Suppressor macrophage (primary cell): ENCODE measurements around the gene AEBP1.
A peak's percentile ranks its signal among the peaks of the same experiment; 100 is the strongest.

ENCODE experiments used
- DNase-seq, 4 experiments: peaks; one replicate each; pipeline ENCODE4 v3.0.0-alpha.2; 2020 to 2022
- total RNA-seq, 17 experiments: gene quantifications; one replicate each; lab custom pipeline; 2026; ENCODE audit warnings: mixed read lengths in 6 of 17, inconsistent platforms in 3 of 17; lab: John Stamatoyannopoulos, UW

The AEBP1 gene
- 0 to 1.5 (median 0) reads per million in 17 experiments for total RNA-seq

DNA sequence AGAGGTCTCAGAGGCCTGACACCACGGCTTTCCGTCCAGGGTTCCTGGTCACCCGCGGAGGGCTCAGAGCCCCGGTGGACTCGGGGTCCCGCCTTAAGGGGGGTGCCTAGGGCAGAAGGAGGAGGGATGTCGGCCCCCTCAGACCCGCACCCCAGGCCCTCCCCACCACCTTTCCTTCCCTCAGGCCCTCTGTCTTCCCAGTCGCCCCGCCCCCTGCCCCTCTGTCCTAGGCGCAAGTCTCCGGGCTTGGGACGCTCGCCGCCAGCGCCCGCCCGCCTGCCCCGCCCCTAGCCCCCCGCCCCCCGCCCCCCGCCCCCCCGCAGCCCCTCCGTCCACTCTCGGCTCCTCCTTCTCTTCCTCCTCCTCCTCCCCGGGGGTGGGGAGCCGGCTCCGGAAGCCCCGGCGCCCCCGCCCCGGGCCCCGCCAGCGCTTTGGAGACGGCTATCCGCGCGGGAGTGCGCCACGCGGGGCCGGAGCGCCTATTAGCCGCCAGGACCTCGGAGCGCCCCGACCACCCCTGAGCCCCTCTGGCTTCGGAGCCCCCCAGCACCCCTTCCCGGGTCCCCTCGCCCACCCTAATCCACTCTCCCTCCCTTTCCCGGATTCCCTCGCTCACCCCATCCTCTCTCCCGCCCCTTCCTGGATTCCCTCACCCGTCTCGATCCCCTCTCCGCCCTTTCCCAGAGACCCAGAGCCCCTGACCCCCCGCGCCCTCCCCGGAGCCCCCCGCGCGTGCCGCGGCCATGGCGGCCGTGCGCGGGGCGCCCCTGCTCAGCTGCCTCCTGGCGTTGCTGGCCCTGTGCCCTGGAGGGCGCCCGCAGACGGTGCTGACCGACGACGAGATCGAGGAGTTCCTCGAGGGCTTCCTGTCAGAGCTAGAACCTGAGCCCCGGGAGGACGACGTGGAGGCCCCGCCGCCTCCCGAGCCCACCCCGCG, at the start of gene AEBP1:
TSS of gene AEBP1 (plus strand) at position 423 of the 937 bp plus-strand sequence. CDS start at position 744, 321 bp downstream.
- peak in 3 of 4 experiments; percentile 17 to 44 (median 32) for DNase-seq

DNA sequence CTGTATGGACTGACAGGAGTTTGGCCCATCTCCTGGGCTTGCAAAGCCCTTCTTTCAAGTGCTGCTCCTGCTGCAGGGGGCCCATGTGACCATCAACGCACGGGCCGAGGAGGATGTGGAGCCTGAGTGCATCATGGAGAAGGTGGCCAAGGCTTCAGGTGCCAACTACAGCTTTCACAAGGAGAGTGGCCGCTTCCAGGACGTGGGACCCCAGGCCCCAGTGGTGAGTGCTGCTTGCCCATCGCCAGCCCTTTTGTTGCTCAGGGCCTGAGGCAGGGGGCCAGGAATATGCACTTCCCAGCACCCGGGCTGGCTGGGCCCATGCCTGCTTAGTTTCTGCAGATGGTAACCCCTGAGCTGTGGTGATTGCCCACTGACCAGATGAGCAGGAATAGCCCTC, 47.5 kb upstream of the AEBP1 start:
- DNase-seq = peak in 1 of 4 experiments; percentile 1

DNA sequence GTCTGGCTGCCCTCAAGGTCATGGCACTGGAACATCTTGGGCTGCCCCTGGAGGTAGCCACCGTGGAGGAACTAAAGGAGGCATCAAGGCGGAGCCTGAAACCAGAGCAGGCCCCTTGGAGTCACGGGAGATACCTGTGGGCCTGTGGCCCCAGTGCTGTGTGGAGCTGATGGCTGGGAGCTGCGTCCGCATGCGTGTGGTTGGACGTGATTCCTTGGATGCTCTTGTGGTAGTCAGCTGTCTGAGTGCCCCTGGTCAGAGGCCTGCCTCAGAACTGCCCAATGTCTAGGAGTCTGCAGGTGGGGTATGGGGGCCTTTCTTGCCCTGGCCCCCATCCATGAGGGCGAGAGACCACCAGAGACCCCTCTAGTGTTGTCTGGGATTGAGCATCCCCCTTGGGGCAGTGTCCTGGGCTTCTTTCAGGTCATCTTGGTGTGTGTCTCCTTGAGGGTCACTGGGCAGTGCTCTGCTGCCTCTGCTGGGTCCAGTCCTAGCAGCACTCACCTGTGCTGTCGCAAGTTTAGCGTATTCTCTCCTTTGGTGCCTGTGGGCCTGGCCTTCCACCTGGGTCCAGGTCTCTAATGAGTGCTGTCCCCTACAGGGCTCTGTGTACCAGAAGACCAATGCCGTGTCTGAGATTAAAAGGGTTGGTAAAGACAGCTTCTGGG, 46.8 kb upstream of the AEBP1 start:
- DNase-seq = peak in 1 of 4 experiments; percentile 1

DNA sequence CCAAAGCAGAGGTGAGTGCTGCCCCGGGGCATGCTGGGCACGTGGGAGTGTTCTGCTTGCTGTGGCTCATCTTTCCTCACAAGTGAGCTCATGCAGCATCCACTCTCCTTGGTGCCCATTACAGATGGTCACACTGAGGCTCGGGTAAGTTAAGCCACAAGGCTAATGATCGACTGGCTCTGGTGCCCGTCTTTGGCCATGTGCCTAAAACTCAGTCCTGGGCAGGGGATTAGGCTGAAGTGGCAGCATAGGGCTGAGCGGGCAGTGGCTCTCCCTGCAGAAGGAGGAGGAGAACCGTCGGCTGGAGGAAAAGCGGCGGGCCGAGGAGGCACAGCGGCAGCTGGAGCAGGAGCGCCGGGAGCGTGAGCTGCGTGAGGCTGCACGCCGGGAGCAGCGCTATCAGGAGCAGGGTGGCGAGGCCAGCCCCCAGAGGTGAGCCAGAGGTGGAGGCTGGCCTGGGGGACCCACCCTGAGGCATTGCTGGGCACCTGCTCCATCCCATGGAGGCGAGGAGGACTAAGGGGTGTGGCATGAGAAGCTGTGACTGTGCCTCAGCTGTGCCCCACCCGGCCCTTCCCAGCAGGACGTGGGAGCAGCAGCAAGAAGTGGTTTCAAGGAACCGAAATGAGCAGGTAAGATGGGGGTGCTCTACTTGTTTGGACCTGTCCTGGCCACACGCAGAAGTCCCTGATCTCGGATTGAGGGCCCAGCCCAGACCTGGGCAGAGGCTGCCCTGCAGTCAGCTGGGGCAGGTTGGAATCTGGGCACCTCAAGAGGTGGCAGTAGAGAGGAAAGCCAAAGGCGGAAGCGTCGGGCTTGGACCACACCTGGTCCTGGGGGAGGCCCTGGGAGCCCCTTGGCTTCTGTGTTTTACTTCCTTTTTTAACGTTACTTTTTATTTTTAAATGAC, 46.0 kb upstream of the AEBP1 start:
- peak in 1 of 4 experiments; percentile 1 for DNase-seq

DNA sequence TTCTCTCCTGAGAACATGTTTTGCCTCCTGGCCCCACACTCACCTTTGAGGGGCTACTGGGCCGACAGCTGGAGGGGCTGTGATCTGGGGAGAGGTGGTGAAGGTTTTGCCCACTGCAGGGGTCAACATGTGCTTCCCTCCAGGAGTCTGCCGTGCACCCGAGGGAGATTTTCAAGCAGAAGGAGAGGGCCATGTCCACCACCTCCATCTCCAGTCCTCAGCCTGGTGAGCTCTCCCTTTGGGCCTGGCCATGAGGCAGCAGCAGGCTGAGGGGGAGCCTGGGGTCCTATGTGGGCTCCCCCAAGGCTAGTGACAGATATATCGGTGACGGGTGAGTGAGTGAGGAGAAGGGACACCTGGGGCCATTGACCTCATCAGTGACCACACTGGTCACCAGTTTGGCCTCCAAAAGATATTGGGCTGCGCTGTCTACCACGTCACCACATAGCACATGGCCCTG, 45.4 kb upstream of the AEBP1 start:
- DNase-seq = peak in 1 of 4 experiments; percentile 1

DNA sequence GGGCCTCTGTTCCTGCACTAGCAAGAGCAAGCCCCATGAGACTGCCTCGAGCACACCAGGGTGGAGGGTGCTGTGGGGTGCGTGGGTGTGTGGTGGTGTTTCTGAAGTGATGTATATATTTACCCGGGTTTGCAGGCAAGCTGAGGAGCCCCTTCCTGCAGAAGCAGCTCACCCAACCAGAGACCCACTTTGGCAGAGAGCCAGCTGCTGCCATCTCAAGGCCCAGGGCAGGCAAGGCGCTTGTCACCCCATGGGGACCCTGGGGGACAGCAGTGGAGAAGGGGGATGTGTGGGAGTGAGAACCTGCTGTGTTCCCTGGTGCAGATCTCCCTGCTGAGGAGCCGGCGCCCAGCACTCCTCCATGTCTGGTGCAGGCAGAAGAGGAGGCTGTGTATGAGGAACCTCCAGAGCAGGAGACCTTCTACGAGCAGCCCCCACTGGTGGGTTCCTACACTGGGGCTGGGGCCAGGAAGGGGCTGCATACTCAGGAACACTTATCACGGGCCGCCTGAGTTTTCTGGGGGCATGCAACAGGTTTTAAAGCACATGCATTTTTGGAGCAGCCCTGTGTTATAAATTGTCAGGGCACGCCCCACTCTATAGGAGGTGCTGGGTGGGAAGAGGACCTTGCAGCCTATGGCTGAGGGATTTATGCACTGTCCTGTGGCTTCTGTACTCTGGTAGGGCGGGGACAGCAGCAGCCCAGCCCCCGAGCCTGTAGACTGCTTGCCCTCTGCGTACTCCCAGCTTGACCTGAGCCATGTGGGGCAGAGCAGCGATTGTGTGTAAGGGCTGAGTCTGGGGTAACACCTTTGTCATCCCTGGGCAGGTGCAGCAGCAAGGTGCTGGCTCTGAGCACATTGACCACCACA, 44.7 kb upstream of the AEBP1 start:
- peak in 1 of 4 experiments; percentile 1 for DNase-seq

DNA sequence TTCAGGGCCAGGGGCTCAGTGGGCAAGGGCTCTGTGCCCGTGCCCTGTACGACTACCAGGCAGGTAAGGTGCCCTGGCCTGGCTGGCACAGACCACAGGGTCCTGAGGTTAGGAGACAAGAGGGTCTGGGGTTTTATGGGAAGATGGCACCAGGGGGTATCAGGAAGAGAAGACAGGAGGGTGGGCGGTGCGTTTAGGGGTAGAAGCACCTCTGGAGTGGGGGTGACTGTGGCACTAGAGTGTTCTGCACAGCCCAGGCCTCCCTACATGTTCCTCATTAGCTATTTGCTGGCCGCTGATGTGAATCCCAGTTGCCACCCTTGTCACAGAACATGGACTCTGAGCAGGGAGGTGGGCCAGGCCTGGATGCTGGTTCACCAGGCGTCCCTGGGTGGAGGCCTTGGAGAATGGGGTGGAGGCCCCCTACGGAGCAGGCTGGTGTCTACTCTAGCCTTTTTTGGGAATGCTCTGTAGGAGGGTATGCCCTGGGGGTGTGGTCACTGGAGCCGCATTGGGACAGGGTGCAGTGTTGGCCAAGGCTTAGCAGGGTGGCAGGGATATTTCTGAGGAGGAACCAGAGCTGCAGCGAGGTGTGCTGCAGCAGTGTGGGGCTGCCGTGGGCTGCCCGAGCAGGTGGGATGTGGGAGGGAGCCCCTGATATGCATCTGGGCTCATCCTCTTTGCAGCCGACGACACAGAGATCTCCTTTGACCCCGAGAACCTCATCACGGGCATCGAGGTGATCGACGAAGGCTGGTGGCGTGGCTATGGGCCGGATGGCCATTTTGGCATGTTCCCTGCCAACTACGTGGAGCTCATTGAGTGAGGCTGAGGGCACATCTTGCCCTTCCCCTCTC, 43.8 kb upstream of the AEBP1 start:
- peak in 1 of 4 experiments; percentile 0 for DNase-seq

DNA sequence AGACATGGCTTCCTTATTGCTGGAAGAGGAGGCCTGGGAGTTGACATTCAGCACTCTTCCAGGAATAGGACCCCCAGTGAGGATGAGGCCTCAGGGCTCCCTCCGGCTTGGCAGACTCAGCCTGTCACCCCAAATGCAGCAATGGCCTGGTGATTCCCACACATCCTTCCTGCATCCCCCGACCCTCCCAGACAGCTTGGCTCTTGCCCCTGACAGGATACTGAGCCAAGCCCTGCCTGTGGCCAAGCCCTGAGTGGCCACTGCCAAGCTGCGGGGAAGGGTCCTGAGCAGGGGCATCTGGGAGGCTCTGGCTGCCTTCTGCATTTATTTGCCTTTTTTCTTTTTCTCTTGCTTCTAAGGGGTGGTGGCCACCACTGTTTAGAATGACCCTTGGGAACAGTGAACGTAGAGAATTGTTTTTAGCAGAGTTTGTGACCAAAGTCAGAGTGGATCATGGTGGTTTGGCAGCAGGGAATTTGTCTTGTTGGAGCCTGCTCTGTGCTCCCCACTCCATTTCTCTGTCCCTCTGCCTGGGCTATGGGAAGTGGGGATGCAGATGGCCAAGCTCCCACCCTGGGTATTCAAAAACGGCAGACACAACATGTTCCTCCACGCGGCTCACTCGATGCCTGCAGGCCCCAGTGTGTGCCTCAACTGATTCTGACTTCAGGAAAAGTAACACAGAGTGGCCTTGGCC, 43.0 kb upstream of the AEBP1 start:
- DNase-seq = no peak

DNA sequence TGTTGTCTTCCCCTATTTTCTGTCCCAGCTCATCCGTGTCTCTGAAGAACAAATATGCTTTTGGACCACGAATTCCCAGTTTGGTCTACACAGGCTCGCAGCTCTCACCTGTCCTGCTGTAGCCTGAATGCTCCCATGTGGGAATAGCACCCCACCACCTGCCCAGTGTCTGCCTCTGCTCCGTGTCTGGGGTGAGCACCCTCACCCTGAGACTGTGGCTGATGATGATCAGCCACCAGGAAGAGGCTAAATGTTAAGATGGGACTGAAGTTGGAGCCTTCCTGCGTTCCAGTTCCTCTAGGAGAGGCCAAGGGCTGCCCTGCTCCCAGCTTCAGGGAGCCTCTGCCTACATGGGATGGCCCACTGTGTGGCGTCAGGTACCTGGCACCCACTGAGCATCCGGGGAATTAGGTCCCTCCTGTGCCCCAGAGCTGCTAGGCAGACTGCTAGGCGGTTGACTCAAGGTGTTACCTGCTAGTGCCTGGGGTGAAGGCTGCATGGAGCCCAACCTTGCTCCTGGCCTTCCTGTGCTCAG, 42.4 kb upstream of the AEBP1 start:
- no peak for DNase-seq

DNA sequence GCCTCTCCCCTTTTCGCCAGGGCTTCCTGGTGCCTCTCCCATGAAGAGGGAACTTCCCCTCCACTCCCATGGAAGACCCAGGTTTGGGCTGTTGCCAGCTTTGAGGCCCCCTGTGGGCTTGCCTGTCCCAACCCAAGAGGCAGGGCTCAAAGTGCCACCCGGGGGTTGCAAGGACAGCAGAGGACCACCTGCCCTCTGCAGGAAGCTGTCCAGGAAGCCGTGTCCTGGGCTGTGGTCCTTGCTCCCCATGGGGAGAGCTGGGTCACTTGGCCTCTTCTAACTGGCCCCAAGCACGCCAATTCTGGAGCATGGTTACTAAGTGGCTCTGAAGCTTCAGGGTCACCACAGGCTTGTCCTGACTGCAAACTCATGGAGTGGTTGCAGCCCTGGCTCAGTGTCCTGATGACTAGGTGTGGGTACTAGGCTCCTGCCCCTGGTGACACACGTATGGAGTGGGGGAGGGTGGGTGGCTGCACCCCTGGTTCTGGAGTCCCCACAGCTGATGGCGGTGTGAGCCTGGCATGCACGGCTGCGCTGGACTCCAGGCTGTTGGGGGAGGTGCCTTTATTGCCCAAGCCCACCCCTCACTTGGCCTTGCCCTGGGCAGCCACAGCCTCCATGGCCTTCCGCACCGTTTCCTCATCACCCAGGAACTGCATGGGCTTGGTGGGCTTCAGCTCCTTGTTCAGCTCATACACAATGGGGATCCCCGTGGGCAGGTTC, 41.8 kb upstream of the AEBP1 start:
- no peak for DNase-seq

DNA sequence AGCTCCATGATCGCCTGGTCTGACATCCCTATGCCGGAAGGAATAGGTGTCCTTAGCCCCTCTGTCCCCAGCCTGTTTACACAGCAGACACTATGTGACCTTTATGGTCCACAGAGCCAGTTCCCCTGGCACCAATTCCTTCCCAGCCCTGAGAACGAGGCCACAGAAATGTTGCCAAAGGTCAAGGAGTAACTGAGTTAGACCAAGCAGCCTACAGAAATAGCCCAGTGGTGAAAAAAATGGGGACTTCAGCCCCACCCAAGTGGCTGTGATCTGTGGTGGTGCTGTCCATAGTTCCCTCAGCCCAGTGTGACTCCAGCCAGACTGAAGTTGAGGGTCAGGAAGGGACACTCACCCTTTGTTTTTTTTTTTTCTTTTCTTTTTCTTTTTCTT, 41.2 kb upstream of the AEBP1 start:
- DNase-seq = no peak

DNA sequence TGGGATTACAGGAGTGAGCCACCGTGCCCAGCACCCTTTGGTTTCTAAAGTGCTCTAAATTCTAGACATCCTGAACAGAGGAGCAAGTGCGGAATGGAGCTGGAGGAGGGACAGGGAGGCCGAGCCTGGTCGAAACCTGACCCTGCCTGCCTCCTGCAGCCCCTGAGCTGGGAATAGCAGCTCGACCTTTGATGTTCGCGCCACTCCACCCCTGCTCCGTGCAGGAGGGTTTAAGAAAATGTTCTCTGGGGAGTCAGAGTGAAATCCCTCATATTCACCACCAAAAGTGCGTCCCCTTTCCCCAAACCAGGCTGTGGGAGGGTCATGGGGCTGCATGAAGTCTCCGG, 40.6 kb upstream of the AEBP1 start:
- no peak for DNase-seq

DNA sequence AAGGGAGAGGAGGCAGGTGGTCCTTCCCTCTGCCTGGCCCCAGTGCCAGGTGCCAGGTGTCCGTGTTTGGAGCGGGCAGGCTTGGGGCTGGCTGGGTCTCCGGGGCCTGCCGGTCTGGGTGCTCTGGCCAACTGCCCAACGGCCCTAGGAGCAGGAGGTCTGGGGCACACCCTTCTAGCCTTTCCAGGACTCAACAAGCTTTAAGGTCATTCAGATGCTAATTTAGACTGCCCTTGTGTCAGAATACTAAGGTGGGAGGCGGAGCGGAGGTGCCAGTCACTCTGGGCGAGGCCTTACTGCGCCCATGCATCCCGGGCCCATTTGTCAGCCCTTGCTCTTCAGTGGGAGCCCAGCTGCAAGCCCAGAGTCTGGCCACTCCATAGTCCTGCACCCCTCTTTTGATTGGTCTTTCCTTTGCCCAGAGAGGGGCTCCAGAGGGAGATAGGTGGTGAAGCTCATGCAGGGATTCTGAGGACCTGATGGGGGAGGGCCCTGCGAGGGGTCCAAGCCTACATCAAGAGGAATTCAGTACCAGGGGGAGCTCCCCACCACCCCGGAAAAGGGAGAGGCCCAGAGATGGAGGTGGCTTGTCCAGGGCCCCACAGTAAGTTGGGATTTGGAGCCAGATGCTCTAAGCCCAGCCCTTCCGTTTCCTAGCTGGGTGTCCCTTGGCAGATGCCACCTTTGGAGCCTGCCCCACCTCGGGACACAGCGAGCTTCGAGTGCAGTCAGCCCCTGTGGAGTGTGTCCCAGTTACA, 40.1 kb upstream of the AEBP1 start:
- no peak for DNase-seq

DNA sequence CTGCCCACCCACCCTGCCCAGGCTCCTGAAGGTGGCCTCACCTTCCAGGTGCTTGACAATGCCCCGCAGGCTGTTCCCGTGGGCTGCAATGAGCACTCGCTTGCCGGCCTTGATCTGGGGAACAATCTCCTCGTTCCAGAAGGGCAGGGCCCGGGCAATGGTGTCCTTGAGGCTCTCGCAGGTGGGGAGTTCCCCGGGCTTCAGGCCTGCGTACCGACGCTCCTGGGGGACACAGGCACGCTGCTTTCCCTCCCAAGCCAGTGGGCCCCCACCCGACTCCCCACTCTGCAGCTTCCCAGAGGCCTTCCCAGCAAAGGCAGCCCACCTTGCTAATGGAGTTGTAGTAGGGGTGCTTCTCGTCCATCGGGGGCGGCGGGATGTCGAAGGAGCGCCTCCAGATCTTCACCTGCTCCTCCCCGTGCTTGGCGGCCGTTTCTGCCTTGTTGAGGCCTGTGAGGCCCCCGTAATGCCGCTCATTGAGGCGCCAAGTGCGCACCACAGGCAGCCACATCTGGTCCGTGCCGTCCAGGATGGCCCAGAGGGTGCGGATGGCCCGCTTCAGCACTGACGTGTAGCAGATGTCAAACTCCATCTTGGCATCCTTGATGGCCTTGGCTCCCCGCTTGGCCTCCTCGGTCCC, 39.2 kb upstream of the AEBP1 start:
- no peak for DNase-seq

DNA sequence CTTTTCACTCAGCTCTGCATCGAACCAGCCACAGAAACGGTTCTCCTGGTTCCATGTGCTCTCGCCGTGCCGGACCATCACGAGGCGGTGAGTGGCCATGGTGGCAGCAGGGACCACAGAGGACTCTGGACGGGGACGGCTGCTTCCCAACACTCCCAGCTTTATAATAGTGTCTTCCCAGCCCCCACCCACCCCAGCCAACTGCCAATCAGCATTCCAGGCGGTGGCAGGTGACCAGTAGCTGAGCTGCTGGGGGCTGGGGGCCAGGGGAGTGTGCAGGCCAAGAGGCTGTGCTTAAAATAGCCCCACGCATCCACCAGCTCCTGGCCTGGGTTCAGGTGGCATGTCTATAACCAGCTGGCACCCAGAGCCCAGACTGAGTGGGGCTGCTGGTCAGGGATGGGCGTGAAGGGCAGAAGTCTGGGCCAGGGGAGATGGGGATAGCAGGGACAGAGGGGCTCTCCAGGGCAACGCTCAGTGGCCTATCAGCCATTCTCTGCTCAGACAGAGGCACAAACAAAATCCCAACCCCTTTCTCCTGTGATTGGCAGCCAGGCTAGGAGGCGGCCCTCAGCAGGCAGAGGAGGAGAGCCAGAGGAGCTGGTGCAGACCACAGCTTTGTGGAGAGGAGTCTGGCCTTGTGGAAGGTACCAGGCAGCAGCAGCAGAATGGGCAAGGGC, 38.6 kb upstream of the AEBP1 start, which contains the start of gene PGAM2:
TSS of gene PGAM2 (minus strand) at position 137 of the 680 bp plus-strand sequence. CDS start at position 99, 38 bp downstream.
- DNase-seq = peak in 1 of 4 experiments; percentile 31

DNA sequence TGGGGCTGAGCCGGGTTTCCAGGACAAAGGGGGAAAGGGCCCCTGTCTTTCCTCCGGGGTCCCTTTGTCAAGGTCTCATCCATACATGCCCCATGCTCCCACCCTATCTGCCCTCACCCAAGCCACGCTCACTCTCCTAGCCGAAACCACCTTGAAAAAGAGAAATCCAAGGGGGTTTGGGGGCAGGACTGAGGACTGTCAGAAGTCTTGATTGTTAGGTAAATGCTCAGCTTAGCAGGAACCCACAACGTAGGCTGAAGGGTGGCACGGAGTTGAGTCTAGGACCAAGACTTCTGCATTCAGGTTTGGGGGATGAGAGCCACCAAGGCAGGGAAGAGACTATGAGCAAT, 38.1 kb upstream of the AEBP1 start:
- no peak for DNase-seq
